ENCODE results near the gene CHST8. TPM values are rescaled to one million over a fixed set of nuclear protein-coding genes. Genes with fewer than 3 reads are reported as not detected.

Gene CHST8
- total and polyA plus RNA-seq, 2 of the 13 experiments (the other 11 are each of a cell fraction or from before 2014, with no cell fraction given) = not detected

- WGBS (ENCODE audit: low lambda C conversion rate) = 93% methylated on average over 3 of the region's 3 CpGs
- H4K20me1 ChIP-seq (ENCODE audit: insufficient read depth, low read length) = no peaks in the 10 kb centered on the region
- H3K9me3 ChIP-seq (ENCODE audit: low read length) = no peaks in the 10 kb centered on the region
- H3K4me2 ChIP-seq (ENCODE audit: low read depth, low read length) = no peak overlapping the region
- no TSS peak for BruUV-seq (replicated peaks)
- CTCF ChIA-PET (ENCODE audit: low intra/inter-chr PET ratio, low total read pairs) = no interaction called here
- H2AFZ ChIP-seq (ENCODE audit: low read length) = no peak overlapping the region
- H3K27ac ChIP-seq (ENCODE audit: extremely low read length, insufficient read depth, low read length) = peak overlapping the region; percentile 86
- H3K9ac ChIP-seq (ENCODE audit: insufficient read depth, low read depth, low read length) = no peak overlapping the region
- POLR2A ChIA-PET = no interaction called here
- peaks cover 8 to 48% of the 10 kb centered on the region in 2 experiments for H3K36me3 ChIP-seq (replicated peaks in 1 of 2; ENCODE audit: control insufficient read depth in 1 of 2, insufficient read depth in 2 of 2, low read length in 2 of 2)
- H3K27me3 ChIP-seq (ENCODE audit: control insufficient read depth in 1 of 2, insufficient read depth in 2 of 2, low read length in 2 of 2) = no peaks in the 10 kb centered on the region
- ATAC-seq (no peak), DNase-seq (ENCODE audit: low spot score) (no peak), FAIRE-seq (no peak)
- no peak overlapping the region for H3K4me3 ChIP-seq (replicated peaks in 1 of 3; ENCODE audit: insufficient read depth in 1 of 3, low read depth in 2 of 3, low read length in 3 of 3)
- H3K4me1 ChIP-seq (ENCODE audit: insufficient read depth, low read length) = peaks cover 33% of the 10 kb centered on the region
- TF ChIP-seq ZFY (CRISPR knock-in tag; IDR thresholded peaks at IDR 0.05) (no peak), ZBTB20 (CRISPR knock-in tag; IDR thresholded peaks at IDR 0.05; ENCODE audit: borderline replicate concordance, low read depth) (no peak), ZNF547 (CRISPR knock-in tag; IDR thresholded peaks at IDR 0.05) (no peak), ZNF619 (CRISPR knock-in tag; IDR thresholded peaks at IDR 0.05) (no peak), ZNF770 (CRISPR knock-in tag; IDR thresholded peaks at IDR 0.05) (no peak)
- in situ Hi-C loops (cut with HindIII; ENCODE audit: extremely low pct_ligation_motif_present, low pct_unique_long_range_greater_than_20kb) (no loop called here), intact Hi-C loops (cut with micrococcal nuclease; ENCODE audit: unreplicated experiment) (no loop called here)
- H3K79me2 ChIP-seq (ENCODE audit: insufficient read depth, low read length) = peaks cover 18% of the 10 kb centered on the region
Measured at GRCh38 chr19:33805313-33805712, 183.6 kb downstream of the CHST8 start.

- intact Hi-C loops (cut with micrococcal nuclease; ENCODE audit: unreplicated experiment) = no loop called here
- CTCF ChIA-PET (ENCODE audit: low intra/inter-chr PET ratio, low total read pairs) = no interaction called here
- 97% methylated on average over 5 of the region's 9 CpGs for WGBS (ENCODE audit: low lambda C conversion rate)
- BruUV-seq (replicated peaks) = no TSS peak
- H3K4me1 ChIP-seq (ENCODE audit: insufficient read depth, low read length) = peaks cover 33% of the 10 kb centered on the region
- H3K4me2 ChIP-seq (ENCODE audit: low read depth, low read length) = no peak overlapping the region
- DNase-seq (ENCODE audit: low spot score) = no peak
- H2AFZ ChIP-seq (ENCODE audit: low read length) = no peak overlapping the region
- TF ChIP-seq SMAD1 (CRISPR knock-in tag; IDR thresholded peaks at IDR 0.05; ENCODE audit: borderline replicate concordance, low read depth) (no peak), MNT (IDR thresholded peaks at IDR 0.05) (peak; percentile 6; the same call in 1 of the 2 replicates), ZBTB33 (CRISPR knock-in tag; IDR thresholded peaks at IDR 0.05) (peak; percentile 98), NFKBIZ (CRISPR knock-in tag; IDR thresholded peaks at IDR 0.05) (no peak)
- H3K79me2 ChIP-seq (ENCODE audit: insufficient read depth, low read length) = peaks cover 18% of the 10 kb centered on the region
- peaks cover 10 to 44% of the 10 kb centered on the region in 2 experiments for H3K36me3 ChIP-seq (replicated peaks in 1 of 2; ENCODE audit: control insufficient read depth in 1 of 2, insufficient read depth in 2 of 2, low read length in 2 of 2)
- H3K9me3 ChIP-seq (ENCODE audit: low read length) = no peaks in the 10 kb centered on the region
- ATAC-seq = no peak
- H3K4me3 ChIP-seq (replicated peaks in 1 of 3; ENCODE audit: insufficient read depth in 1 of 3, low read depth in 2 of 3, low read length in 3 of 3) = no peak overlapping the region
- no peaks in the 10 kb centered on the region for H4K20me1 ChIP-seq (ENCODE audit: insufficient read depth, low read length)
- in situ Hi-C loops (cut with HindIII; ENCODE audit: extremely low pct_ligation_motif_present, low pct_unique_long_range_greater_than_20kb) = no loop called here
- no peak overlapping the region for H3K9ac ChIP-seq (ENCODE audit: insufficient read depth, low read depth, low read length)
- POLR2A ChIA-PET = no interaction called here
- H3K27me3 ChIP-seq (ENCODE audit: control insufficient read depth in 1 of 2, insufficient read depth in 2 of 2, low read length in 2 of 2) = no peaks in the 10 kb centered on the region
- FAIRE-seq = no peak
- no peak overlapping the region for H3K27ac ChIP-seq (ENCODE audit: extremely low read length, insufficient read depth, low read length)
Measured at GRCh38 chr19:33805840-33806433, 184.2 kb downstream of the CHST8 start.

Data from HepG2 (cell line).